CD4-positive, alpha-beta T cell treated with Interleukin-2 at 100 ng/mL for 4 hours (primary cell): Measurements from ENCODE around the gene QPCT.
A peak's percentile ranks its signal among the peaks of the same experiment; 100 is the strongest.
"Not testable (repeated sequence)": the region's sequence is repeated elsewhere in the genome, so short reads cannot be mapped to it uniquely, and the experiment has no call there.

Experiments
- DNase-seq: peaks from one replicate; pipeline ENCODE4 v3.0.0-alpha.2; 2020; ENCODE audit warnings: low spot score

QPCT gene

GRCh38 chr2:37358466-37358865 lies 14.0 kb downstream of the QPCT start:
- no peak for DNase-seq

GRCh38 chr2:37361216-37361815 lies 16.9 kb downstream of the QPCT start:
- no peak for DNase-seq

GRCh38 chr2:37361994-37362698 lies 17.7 kb downstream of the QPCT start:
- no peak for DNase-seq

- DNase-seq = no peak
These were observed 19.9 kb downstream of the QPCT start for GRCh38 chr2:37364351-37364750.

GRCh38 chr2:37365669-37366068 lies 21.2 kb downstream of the QPCT start:
- no peak for DNase-seq

- DNase-seq = no peak
These were observed 22.3 kb downstream of the QPCT start for GRCh38 chr2:37366773-37367172.

- DNase-seq = no peak
These were observed 22.9 kb downstream of the QPCT start for GRCh38 chr2:37367310-37367709.

GRCh38 chr2:37367984-37368383 lies 23.6 kb downstream of the QPCT start:
- peak; percentile 31 for DNase-seq

- no peak for DNase-seq
These were observed 26.2 kb downstream of the QPCT start for GRCh38 chr2:37370666-37371065.

GRCh38 chr2:37372000-37372399 lies 27.6 kb downstream of the QPCT start:
- no peak for DNase-seq

- DNase-seq = no peak
These were observed 31.4 kb downstream of the QPCT start for GRCh38 chr2:37375741-37376288.

- DNase-seq = peak; percentile 35
These were observed 32.2 kb downstream of the QPCT start for GRCh38 chr2:37376421-37377186.

- DNase-seq = no peak
These were observed 32.7 kb downstream of the QPCT start for GRCh38 chr2:37377187-37377532.

- DNase-seq = no peak
These were observed 34.0 kb downstream of the QPCT start for GRCh38 chr2:37378411-37378810.

- DNase-seq = no peak
These were observed 35.5 kb downstream of the QPCT start for GRCh38 chr2:37379881-37380296.

- not testable (repeated sequence) for DNase-seq
These were observed 36.4 kb downstream of the QPCT start for GRCh38 chr2:37380787-37381186.

- not testable (repeated sequence) for DNase-seq
These were observed 39.8 kb downstream of the QPCT start for GRCh38 chr2:37384261-37384660.

- no peak for DNase-seq
These were observed 42.9 kb downstream of the QPCT start for GRCh38 chr2:37387148-37387835.

- no peak for DNase-seq
These were observed 43.6 kb downstream of the QPCT start for GRCh38 chr2:37388074-37388473.

GRCh38 chr2:37389395-37389794 lies 45.0 kb downstream of the QPCT start:
- DNase-seq = no peak

- peak; percentile 87 for DNase-seq
These were observed 45.7 kb downstream of the QPCT start for GRCh38 chr2:37389989-37390765.

GRCh38 chr2:37390777-37391176 lies 46.3 kb downstream of the QPCT start:
- DNase-seq = no peak
